SIG-M5 treated with dmso at 0.1 percent for 504 hours (cell line): ENCODE data around the gene MAN2A2.

Source experiments
- DNase-seq: peaks from one replicate; lab custom pipeline; 2025; ENCODE audit not compliant: unreplicated experiment; lab: John Stamatoyannopoulos, UW

The MAN2A2 gene

GRCh38 chr15:90883526-90883975, 19.6 kb upstream of the MAN2A2 start:
- DNase-seq = no peak

- no peak for DNase-seq
Observed at GRCh38 chr15:90883976-90884718, 19.0 kb upstream of the MAN2A2 start, which contains the start of gene FES. Gene FES (plus strand): TSS chr15:90884504. CDS start chr15:90885046, 542 bp downstream.

GRCh38 chr15:90884719-90885431, 18.2 kb upstream of the MAN2A2 start:
- DNase-seq = no peak

- DNase-seq = peak; percentile 84
Observed at GRCh38 chr15:90885432-90886290, 17.4 kb upstream of the MAN2A2 start.

GRCh38 chr15:90886291-90886614, 16.8 kb upstream of the MAN2A2 start:
- DNase-seq = no peak

- DNase-seq = no peak
Observed at GRCh38 chr15:90887037-90887481, 16.0 kb upstream of the MAN2A2 start.

- DNase-seq = no peak
Observed at GRCh38 chr15:90889313-90889730, 13.8 kb upstream of the MAN2A2 start.

GRCh38 chr15:90889736-90890456, 13.2 kb upstream of the MAN2A2 start:
- DNase-seq = no peak

- no peak for DNase-seq
Observed at GRCh38 chr15:90890839-90891238, 12.3 kb upstream of the MAN2A2 start.

GRCh38 chr15:90891346-90891949, 11.7 kb upstream of the MAN2A2 start:
- DNase-seq = no peak

- no peak for DNase-seq
Observed at GRCh38 chr15:90892023-90892422, 11.1 kb upstream of the MAN2A2 start.

GRCh38 chr15:90892498-90893174, 10.5 kb upstream of the MAN2A2 start:
- no peak for DNase-seq

- DNase-seq = no peak
Observed at GRCh38 chr15:90893175-90894090, 9.7 kb upstream of the MAN2A2 start.

- peak; percentile 18 for DNase-seq
Observed at GRCh38 chr15:90895571-90896117, 7.5 kb upstream of the MAN2A2 start.

GRCh38 chr15:90897131-90897655, 5.9 kb upstream of the MAN2A2 start:
- peak; percentile 86 for DNase-seq

- no peak for DNase-seq
Observed at GRCh38 chr15:90901175-90902039, 1.7 kb upstream of the MAN2A2 start.
